HL-60/S4 treated with phorbol 12-myristate 13-acetate at 8.2 ng/mL for 4 days and 3 days (cell line): ENCODE measurements around the gene SEPTIN10.
"Not testable (repeated sequence)": the region's sequence is repeated elsewhere in the genome, so short reads cannot be mapped to it uniquely, and the experiment has no call there.

Experiments
- in situ Hi-C: fragments of 300-500 bp; cut with MboI; formaldehyde crosslinking; loops from 2 replicates; pipeline ENCODE4 v1.15.0; 2022; ENCODE audit warnings: low sequenced_read_pairs

The SEPTIN10 gene

GRCh38 chr2:109607766-109608165, 6.0 kb downstream of the SEPTIN10 start:
- in situ Hi-C loops = no loop called here

GRCh38 chr2:109604597-109604996, 9.2 kb downstream of the SEPTIN10 start:
- in situ Hi-C loops = no loop called here

- in situ Hi-C loops = no loop called here
Measured at GRCh38 chr2:109602617-109603188, 11.1 kb downstream of the SEPTIN10 start.

- in situ Hi-C loops = no loop called here
Measured at GRCh38 chr2:109601783-109602182, 12.0 kb downstream of the SEPTIN10 start.

- in situ Hi-C loops = no loop called here
Measured at GRCh38 chr2:109597283-109597682, 16.5 kb downstream of the SEPTIN10 start.

- in situ Hi-C loops = no loop called here
Measured at GRCh38 chr2:109595644-109596043, 18.1 kb downstream of the SEPTIN10 start.

- in situ Hi-C loops = no loop called here
Measured at GRCh38 chr2:109594246-109594885, 19.4 kb downstream of the SEPTIN10 start.

GRCh38 chr2:109592905-109593304, 20.9 kb downstream of the SEPTIN10 start:
- in situ Hi-C loops = no loop called here

- in situ Hi-C loops = no loop called here
Measured at GRCh38 chr2:109591206-109591605, 22.6 kb downstream of the SEPTIN10 start.

GRCh38 chr2:109586687-109587086, 27.1 kb downstream of the SEPTIN10 start:
- in situ Hi-C loops = no loop called here

- in situ Hi-C loops = no loop called here
Measured at GRCh38 chr2:109582928-109583895, 30.6 kb downstream of the SEPTIN10 start.

GRCh38 chr2:109577630-109578029, 36.1 kb downstream of the SEPTIN10 start:
- in situ Hi-C loops = not testable (repeated sequence)

GRCh38 chr2:109575373-109575772, 38.4 kb downstream of the SEPTIN10 start:
- in situ Hi-C loops = no loop called here

- in situ Hi-C loops = no loop called here
Measured at GRCh38 chr2:109563980-109564550, 49.7 kb downstream of the SEPTIN10 start.

- in situ Hi-C loops = no loop called here
Measured at GRCh38 chr2:109563288-109563687, 50.5 kb downstream of the SEPTIN10 start.

GRCh38 chr2:109562421-109562820, 51.3 kb downstream of the SEPTIN10 start:
- in situ Hi-C loops = no loop called here

- in situ Hi-C loops = no loop called here
Measured at GRCh38 chr2:109560265-109560664, 53.5 kb downstream of the SEPTIN10 start.

GRCh38 chr2:109558076-109558882, 55.5 kb downstream of the SEPTIN10 start:
- in situ Hi-C loops = no loop called here

- in situ Hi-C loops = no loop called here
Measured at GRCh38 chr2:109557309-109557708, 56.5 kb downstream of the SEPTIN10 start.

- in situ Hi-C loops = no loop called here
Measured at GRCh38 chr2:109555346-109555900, 58.3 kb downstream of the SEPTIN10 start.
